SHP77 treated with DMSO at 0.1 percent for 48 hours (cell line): ENCODE measurements around the gene LMOD1.
"Not testable (repeated sequence)": the region's sequence is repeated elsewhere in the genome, so short reads cannot be mapped to it uniquely, and the experiment has no call there.

Source experiments
- DNase-seq: peaks from one replicate; lab custom pipeline; 2025; lab: John Stamatoyannopoulos, UW

The LMOD1 gene

GRCh38 chr1:201861448-201861847, 84.9 kb downstream of the LMOD1 start:
- DNase-seq, result no peak

GRCh38 chr1:201859424-201859823, 86.9 kb downstream of the LMOD1 start:
- DNase-seq, result no peak

- DNase-seq, result not testable (repeated sequence)
Observed at GRCh38 chr1:201856722-201857121, 89.6 kb downstream of the LMOD1 start.

- no peak for DNase-seq
Observed at GRCh38 chr1:201851949-201852348, 94.4 kb downstream of the LMOD1 start.

- DNase-seq, result no peak
Observed at GRCh38 chr1:201850053-201850397, 96.3 kb downstream of the LMOD1 start.

GRCh38 chr1:201849372-201850052, 96.8 kb downstream of the LMOD1 start:
- no peak for DNase-seq

GRCh38 chr1:201848230-201848629, 98.1 kb downstream of the LMOD1 start:
- DNase-seq, result no peak

GRCh38 chr1:201847150-201847549, 99.2 kb downstream of the LMOD1 start:
- DNase-seq, result no peak
